HG03039 (cell line): ENCODE data around the gene SCUBE1.

Source experiments
- ATAC-seq: cut with Tn5 transposase; IDR thresholded peaks from one replicate; pipeline ENCODE4 v1.9.1; 2021; ENCODE audit warnings: mild to moderate bottlenecking, moderate library complexity; ENCODE audit not compliant: unreplicated experiment

SCUBE1 gene

GRCh38 chr22:43267332-43267980 is 75.7 kb downstream of the SCUBE1 start:
- no peak for ATAC-seq

GRCh38 chr22:43266076-43266475 is 77.1 kb downstream of the SCUBE1 start:
- no peak for ATAC-seq

- no peak for ATAC-seq
Observed at GRCh38 chr22:43263645-43264514, 79.3 kb downstream of the SCUBE1 start.

- no peak for ATAC-seq
Observed at GRCh38 chr22:43262990-43263644, 80.1 kb downstream of the SCUBE1 start.

- no peak for ATAC-seq
Observed at GRCh38 chr22:43260331-43261231, 82.6 kb downstream of the SCUBE1 start.

GRCh38 chr22:43257961-43258360 is 85.2 kb downstream of the SCUBE1 start:
- ATAC-seq = no peak

GRCh38 chr22:43257549-43257948 is 85.6 kb downstream of the SCUBE1 start:
- ATAC-seq = no peak

GRCh38 chr22:43256976-43257545 is 86.1 kb downstream of the SCUBE1 start:
- no peak for ATAC-seq

- no peak for ATAC-seq
Observed at GRCh38 chr22:43256569-43256968, 86.6 kb downstream of the SCUBE1 start.

- no peak for ATAC-seq
Observed at GRCh38 chr22:43255299-43255698, 87.9 kb downstream of the SCUBE1 start.

GRCh38 chr22:43253839-43254238 is 89.3 kb downstream of the SCUBE1 start:
- ATAC-seq = no peak

- no peak for ATAC-seq
Observed at GRCh38 chr22:43252319-43252718, 90.9 kb downstream of the SCUBE1 start.

GRCh38 chr22:43249789-43250471 is 93.2 kb downstream of the SCUBE1 start:
- no peak for ATAC-seq

GRCh38 chr22:43247546-43248260 is 95.5 kb downstream of the SCUBE1 start:
- ATAC-seq = no peak

GRCh38 chr22:43246188-43246587 is 97.0 kb downstream of the SCUBE1 start:
- ATAC-seq = no peak

- ATAC-seq = no peak
Observed at GRCh38 chr22:43245717-43246116, 97.5 kb downstream of the SCUBE1 start.

- no peak for ATAC-seq
Observed at GRCh38 chr22:43244803-43245527, 98.2 kb downstream of the SCUBE1 start.

- no peak for ATAC-seq
Observed at GRCh38 chr22:43244402-43244801, 98.8 kb downstream of the SCUBE1 start.

GRCh38 chr22:43243324-43243723 is 99.8 kb downstream of the SCUBE1 start:
- no peak for ATAC-seq
